Activated naive CD8-positive, alpha-beta T cell treated with anti-CD3 and anti-CD28 coated beads, Interleukin-2, amount 50 U/mL, for 16 hours (primary cell): Measurements from ENCODE around the gene NR1I3.

Experiments
- DNase-seq: peaks from one replicate; pipeline ENCODE4 v3.0.0-alpha.2; 2020; ENCODE audit warnings: low read depth, low spot score

The NR1I3 gene

DNA sequence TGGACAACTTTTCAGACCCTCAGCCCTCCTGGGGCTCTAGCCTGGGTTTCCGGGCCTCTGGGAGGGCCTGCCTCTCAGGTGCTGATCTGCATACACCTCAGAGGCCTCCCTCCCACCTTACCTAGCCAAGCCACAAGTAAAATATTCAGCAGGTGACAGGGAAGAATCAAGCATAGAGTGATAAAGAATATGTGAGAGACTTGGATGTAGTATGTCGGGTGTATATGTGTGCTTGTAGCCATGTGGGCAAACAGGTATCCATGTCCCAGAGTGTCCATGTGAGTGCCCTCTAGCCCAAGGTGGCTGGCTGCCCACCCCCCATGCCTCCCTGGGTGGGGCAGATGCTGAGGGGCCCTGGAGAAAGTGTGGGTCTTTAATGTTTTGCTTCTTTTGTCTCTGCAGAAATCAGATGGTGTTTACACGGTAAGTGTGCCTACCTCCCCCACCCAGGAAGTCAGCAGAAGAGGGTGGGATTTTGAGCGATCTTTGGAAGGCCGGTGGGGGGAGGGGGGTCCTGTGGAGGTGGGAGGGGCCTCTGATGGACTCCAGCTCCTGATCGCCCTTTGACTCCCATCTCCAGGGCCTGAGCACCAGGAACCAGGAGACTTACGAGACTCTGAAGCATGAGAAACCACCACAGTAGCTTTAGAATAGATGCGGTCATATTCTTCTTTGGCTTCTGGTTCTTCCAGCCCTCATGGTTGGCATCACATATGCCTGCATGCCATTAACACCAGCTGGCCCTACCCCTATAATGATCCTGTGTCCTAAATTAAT lies 19.5 kb downstream of the NR1I3 start:
- no peak for DNase-seq

DNA sequence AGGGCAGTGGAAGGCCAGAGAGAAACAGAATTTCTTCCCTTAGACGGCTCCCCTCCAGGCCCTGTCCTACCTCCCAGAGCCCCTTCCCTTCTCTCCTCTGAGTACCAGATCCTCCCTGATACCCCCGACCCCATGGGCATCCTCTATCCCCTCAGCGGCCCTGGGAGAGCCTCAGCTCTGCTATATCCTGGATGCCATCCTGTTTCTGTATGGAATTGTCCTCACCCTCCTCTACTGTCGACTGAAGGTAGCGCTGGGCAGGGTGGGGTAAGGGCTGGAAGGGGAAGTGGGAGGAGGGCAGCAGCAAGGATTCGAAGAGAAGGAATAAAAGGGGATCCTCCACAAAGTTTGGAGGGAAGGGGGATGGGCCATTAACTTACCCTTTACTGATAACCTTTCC lies 20.2 kb downstream of the NR1I3 start:
- DNase-seq = no peak

DNA sequence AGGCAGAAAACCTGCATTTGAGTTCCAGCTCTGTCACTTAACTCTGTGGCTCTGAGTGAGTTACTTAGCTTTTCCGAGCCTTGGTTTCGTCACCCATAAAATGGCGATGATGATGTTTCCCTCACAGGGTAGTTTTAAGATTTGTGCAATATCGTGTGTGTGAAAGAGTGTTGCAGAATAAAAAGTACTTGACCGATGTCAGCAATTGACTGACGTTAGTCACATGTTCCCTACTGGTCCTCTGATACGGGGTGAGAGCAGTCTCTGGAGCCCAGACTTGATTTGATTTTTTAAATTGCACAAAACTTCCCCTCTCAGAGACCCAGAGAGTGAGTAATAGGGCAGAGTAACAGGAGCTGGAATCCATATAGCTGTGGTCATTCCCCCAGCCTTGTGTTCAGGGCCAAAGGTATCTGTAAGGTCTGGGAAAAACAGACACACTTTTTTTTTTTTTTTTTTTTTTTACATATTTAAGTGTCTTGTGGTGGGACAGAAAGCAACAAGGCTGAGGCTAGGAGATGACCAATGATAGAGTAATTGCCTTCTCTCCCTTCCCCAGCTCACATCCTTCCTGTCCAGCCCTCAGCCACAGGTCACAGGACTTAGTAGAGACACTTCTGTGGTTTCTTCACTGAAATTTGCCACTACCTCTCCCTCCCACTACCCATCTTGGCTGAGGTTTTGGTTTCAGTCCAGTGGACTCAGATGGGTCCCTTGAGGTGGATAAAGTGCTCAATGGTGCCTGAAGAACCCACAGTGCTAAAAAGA lies 20.9 kb downstream of the NR1I3 start:
- no peak for DNase-seq

DNA sequence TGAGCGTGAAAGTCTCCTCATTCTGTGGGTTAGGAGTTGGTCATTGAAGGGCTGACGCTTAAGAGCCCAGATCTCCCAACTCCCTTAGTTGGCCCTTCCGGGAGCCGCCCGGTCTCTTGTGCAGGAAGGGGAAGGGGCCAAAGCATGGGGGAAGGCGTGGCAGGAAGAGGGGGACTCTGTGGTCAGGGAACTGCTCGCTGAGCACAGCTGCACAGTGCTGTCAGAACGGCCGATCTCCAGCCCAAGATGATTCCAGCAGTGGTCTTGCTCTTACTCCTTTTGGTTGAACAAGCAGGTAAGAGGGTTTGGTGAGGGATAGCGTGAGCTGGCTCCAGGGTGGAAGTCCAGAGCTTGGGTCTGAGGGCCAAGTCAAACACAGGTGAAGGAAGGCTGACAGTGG lies 22.9 kb downstream of the NR1I3 start, which contains the start of gene FCER1G:
TSS of gene FCER1G (plus strand) at position 220 of the 400 bp plus-strand sequence. CDS start at position 247, 27 bp downstream.
- DNase-seq = no peak

DNA sequence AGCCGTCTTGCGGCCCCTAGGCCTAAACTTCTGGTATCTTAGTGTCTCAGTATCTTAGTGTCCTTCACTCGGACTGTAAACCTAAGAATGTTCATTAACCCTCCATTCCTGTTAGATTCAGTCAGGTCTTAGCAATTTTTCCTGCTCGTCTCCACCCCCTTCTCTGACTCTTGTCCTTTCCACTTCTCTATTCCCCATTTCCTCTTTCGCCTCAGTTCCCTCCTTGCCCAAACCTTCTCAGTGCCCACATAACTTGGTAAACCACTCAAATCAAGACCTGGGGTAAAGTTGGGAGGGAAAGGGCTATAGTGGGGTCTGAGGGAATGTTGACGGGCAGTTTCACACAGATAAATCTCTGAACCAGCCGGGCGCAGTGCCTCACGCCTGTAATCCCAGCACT lies 23.6 kb downstream of the NR1I3 start:
- DNase-seq = no peak

DNA sequence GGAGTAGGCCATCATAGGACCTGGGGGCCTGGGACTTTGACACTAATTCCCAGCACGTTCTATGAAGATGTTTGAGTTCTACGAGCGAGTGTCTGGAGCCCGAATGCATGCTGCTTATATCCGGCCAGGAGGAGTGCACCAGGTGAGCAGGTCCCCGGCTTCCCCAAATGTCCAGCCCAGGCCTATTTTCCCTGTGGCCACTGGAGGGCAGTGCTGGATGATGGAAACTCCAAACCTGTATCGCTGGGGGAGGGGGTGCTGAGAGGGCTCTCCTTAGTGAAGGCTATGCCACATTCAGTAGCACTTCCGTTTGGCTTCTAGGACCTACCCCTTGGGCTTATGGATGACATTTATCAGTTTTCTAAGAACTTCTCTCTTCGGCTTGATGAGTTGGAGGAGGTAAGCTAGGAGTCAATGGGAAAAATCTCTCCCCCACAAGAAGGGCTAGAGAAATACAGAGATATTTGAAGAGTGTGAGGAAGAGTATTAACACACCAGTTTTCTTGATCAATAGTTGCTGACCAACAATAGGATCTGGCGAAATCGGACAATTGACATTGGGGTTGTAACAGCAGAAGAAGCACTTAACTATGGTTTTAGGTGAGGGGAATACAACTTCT lies 28.1 kb downstream of the NR1I3 start:
- DNase-seq = peak; percentile 61

DNA sequence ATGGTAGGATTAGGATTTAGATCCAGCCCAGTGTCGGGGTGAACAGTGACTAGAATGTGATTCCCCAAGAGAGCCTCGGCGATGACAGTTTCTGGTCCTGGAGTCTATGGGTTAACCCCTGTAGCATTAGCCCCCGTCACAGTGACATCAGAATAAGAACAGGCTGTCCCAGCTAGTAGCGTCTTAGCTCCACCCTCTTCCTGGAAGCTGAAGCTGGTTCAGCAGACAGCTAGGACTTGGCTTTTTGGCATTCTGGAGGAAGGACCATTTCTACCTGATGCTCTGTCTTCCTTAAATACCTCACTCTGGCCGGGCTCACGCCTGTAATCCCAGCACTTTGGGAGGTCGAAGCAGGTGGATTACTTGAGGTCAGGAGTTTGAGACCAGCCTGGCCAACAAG lies 30.8 kb downstream of the NR1I3 start:
- DNase-seq = no peak

DNA sequence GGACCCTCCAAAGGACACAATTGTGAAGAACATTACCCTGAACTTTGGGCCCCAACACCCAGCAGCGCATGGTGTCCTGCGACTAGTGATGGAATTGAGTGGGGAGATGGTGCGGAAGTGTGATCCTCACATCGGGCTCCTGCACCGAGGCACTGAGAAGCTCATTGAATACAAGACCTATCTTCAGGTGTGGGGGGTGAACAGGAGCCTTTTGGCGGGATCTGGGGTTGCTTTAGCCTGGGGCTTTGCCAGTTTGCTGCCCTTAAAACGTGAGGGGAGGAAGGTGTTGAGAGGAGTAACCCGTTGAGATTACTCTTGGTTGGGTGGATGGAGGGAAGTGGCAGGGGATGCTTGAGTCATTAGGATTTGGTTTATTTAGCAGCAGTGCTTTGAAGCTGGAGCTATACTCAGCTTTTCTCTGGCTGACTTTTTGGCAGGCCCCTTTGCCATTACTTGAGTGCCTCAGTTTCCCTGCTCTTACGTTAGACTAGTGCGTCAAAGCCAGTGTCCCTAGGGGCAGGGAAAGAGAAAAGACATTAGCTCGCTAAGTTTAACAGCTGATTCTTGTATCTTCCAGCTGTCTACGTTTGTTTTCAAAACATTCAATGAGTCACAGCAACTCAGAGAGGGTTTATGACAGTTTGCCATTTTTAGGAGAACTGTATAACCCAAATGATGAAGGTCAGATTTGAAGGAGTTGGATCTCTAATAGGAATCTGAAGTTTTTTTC lies 31.4 kb downstream of the NR1I3 start:
- DNase-seq = no peak

DNA sequence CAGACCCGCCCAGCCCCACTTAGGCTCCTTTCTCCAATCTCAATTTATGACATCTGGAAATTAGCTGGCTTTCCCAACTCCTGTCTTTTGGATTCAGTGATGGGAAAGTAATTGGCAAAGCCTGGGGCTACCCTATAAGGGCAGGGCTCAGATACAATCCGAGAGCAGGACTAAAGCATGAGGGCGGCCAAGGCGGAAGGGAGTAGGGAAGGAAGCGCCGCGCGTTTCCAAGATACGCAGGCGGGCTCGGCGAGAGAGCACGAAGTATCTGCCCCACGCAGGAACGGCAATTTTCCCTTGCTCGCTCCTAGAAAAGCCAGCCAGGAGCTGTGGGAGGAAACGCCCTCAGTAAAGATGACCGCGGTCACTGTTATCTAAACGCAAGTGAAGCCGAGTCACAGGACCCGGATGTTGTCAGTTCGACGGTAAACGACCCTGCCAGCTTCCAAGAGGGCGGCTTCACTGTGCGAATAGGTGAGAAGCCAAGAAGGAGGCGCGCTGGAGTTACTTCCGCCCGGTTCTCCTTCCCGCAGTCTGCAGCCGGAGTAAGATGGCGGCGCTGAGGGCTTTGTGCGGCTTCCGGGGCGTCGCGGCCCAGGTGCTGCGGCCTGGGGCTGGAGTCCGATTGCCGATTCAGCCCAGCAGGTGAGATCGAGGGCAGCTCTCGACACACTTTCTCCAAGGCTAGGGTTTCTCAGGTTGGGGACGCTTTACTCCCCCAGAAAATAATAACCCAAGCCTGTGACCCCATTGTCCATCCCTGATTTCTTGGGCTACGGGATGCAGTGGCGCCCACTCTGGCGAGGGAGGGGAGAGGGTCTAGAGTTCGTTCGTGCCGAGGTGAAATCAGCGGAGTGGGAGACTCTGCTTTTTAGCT lies 35.9 kb downstream of the NR1I3 start, which contains the start of gene NDUFS2:
TSS of gene NDUFS2 (plus strand) at position 532 of the 877 bp plus-strand sequence. CDS start at position 551, 19 bp downstream.
- peak; percentile 89 for DNase-seq

DNA sequence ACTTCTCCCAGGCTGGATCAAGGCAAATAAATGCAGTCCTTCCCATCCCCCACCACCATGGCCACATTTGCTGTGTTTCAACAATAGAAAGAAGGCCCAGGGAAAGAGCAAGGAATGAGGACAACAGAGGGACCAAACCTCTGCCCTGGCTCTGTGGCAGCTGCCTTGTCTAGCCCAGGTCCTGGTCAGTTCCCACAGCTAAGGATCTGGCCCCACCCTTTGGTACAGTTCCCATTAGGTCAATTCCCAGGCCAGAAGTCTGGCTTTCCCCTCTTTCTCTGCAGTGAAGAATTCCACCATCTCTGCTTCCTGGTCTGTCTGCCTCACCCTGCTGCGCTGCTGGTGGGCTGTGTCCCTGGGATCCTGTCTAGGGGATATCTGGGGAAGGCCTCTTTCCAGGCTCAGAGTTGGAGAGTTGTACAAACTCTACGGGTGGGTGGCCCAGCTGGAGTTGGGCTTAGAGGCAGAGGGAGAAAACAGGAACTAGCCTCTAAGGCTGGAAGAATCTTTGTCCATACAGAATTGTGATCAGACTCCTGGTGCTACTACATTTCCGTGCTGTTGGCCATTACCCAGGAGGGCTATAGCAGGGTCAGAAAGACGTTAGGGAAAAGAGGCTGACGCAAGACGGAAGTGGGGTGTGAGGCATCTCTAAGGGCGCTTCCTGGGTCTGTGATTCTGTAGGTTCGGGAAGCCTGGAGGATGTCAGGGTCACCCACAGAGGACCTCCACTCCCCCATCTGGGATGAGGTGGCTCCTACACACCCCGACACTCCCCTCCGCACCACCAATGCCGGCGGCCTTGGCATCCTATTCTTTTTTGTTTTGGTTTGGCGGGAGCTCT lies 36.8 kb downstream of the NR1I3 start:
- no peak for DNase-seq

DNA sequence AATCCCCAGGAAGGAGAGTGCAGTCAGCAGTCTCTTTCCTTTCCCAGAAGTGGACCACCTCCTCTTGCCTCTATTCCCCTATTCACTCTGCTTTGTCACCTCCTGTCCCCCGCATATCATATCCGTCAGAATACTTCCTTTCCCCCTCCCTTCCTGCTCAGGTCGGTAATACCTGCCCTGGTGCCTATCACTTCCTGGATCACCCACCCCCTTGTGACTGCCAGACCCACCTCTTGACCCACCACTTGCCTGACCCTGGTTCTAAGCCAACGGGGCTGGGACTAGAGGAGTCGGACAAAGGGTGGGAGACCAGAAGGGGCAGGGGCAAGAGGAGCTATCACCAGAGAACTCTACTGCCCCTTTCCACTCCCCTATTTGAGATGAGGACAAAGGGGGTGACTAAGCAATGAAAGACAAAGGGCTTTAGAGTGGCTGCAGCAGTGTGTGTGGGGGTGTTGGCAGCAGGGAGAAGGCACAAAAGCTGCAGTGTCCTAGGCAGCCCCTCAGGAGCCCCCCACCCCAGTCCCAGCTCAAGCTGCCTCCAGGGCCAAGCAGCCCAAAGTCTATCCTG lies 37.5 kb downstream of the NR1I3 start:
- DNase-seq = no peak

DNA sequence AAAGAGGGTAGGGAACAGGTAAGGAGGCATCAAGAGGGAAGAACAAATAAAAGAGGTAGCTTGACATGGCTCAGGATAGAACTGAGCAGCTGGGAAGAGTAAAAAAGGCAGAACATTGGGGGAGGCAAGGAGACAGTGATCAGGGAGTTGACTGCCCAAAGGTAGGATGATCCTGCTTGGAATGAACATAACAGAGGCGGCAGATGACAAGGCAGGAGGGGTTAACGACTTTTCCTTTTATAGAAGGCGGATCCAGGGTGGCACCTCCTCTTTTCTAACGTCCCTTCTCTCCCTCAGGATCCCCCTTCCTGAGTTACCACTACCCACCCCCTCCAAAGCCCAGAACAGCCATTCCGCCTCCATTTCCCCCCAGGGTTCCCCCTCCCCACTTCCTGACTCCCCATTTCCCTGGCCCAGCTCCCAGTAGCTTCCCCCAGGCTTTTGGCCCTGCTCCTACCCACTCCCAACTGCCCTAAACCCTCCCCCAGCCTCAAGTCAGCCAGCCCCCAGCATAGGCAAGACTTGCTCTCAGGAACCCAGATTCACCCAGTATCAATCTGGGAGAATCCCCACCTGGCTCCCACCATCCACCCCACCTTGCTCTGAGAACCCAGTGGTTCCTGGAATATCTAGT lies 38.4 kb downstream of the NR1I3 start:
- DNase-seq = no peak

DNA sequence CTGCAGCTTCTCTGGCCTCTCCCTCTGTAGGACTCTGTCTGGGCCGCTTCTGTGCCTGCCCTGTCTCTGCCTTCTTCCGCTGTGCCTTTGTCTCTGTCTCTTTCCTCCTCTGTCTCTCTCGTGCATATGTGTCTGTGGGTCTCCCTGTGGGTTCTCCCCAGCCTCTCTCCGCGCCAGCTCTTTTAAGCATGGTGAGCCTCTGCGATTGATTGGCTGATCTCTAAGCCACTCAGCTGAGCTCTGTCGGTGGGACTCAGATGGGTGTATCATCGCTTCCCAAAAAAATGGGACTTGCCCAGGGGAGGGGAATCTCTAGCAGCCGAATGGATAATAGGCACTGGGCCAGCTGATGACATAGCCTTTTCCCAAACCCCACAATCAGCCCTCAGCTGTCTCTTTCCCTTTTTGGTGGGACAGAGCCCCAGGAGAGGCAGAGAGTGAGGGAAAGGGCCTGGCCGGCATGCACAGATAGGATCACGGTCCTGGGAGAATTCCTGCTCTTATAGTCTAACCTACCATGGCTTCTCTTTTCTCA lies 39.0 kb downstream of the NR1I3 start, which contains the start of gene ADAMTS4:
TSS of gene ADAMTS4 (minus strand) at position 158 of the 535 bp plus-strand sequence. CDS start 427 bp downstream, outside the sequence.
- no peak for DNase-seq

DNA sequence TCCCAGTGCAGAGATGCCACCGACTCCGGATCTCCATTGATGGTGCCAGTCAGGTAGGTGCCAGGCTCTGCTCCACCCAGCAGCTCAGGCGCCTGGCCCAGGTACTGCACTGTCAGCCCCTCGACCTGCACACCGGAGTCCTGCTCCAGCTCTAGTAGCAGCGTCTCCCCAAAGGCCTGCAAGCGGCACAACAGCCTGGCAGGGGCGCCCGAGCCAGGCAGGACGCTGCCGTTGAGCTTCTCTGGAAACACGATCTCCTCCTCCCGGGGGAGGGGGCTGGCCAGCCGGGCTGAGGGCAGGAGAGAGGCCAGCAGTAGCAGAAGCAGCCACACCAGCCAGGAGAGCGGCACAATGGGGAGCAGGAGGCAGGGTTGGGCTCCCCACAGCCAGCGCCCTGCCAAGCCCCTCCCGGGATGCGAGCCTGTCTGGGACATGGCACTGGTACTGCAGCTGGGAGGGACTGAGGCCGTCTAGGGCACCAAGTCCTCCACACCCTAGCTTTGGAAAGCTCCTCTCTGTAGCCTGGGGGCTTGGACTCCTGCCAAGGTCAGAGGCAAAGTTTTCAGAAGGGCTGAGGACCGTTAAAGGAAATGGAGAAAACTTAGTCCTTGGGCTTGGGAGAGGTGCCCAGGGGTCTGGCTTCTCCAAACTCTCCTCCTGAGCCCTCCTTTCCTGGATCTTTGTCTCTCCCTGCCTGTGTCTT lies 39.7 kb downstream of the NR1I3 start:
- DNase-seq = no peak

DNA sequence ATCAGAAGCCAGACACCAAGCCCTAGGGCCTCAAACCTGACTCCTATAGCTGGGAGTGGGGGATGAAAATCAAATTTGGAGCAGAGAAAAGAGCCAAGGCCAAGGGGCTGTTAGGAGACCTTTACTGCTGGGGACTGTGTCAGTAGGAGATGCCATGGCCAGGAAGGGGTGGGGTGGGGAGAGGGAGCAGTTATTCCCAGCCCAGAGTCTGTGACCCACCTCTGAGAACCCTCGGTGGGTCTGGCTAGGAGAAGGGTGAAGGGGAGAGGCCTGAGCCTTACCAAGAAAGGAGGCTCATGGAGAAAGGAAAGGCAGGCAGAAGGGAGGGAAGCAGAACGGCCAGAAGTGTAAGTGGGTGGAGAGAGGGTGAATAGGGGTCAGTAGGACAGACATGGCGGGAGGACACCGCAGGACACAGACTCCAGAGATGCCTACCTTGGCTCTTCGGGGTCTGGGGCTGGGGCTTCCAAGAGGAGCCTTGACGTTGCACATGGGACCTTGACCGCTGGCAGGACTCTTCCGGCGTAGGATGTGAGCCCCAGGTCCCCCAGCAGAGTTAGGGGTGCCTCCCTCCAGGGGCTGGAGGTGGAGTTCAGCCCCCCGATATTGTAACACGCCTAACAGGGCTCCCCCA lies 40.3 kb downstream of the NR1I3 start:
- no peak for DNase-seq

DNA sequence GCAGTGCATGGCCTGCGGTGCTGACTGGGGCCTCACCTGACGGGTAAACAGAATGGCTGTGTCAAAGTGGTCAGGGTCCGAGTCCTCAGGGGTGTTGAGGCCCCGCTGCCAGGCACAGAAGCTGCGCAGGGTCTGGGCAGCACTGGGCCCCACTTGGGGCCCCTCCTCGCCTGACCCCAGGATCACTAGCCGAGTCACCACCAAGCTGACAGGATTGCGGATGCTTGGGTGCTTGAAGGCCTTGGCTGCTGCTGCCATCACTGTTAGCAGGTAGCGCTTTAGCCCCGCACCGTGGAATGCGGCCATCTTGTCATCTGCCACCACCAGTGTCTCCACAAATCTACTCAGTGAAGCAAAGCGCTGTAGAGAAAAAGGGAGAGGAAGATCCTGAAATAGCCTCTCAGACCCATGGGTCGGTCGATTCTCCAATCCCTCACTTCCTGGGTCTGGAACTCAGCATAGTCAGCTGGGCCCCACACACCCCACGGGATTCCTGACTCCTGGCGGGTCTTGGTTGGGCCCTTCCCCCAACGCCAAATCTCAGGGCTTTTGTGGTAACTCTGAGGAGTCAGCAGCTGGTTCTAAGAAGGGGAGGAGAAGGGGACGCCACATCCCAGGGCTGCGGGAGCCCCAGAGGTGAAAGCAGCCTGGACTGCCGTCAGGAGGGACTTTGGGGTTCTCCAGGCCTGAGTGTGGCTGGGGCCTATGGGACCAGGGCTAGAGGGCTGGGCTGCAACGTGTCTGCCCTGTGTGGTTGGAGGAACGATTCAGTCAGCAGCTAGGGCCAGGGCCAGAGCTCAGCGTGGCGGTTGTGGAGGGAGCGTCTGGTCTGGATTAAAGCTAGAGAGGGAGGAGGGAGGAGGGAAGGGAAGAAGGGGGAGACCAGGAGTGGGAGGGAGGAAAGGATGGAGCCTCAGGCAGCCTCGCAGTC lies 41.2 kb downstream of the NR1I3 start:
- DNase-seq = no peak
